ENCODE results near the gene GNAQ.

- TF ChIP-seq POLR2AphosphoS5 (IDR thresholded peaks at IDR 0.05; ENCODE audit: low read depth, low read length) (no peak), SIN3A (IDR thresholded peaks at IDR 0.05; ENCODE audit: borderline replicate concordance, insufficient read depth, low read length) (no peak), TAF1 (IDR thresholded peaks at IDR 0.05; ENCODE audit: borderline replicate concordance, insufficient read depth, low read length) (no peak), REST (IDR thresholded peaks at IDR 0.05; ENCODE audit: insufficient read depth in 1 of 2, low read depth in 2 of 2, low read length in 2 of 2) (no peak)
Observed at GRCh38 chr9:77731930-77732329, 299.7 kb downstream of the GNAQ start.

All from PFSK-1 (cell line).